ENCODE results near the gene HOXC10. TPM values are rescaled to one million over a fixed set of nuclear protein-coding genes. Genes with fewer than 3 reads are reported as not detected.

The HOXC10 gene
- total and polyA plus RNA-seq, 8 donors = not detected

DNA sequence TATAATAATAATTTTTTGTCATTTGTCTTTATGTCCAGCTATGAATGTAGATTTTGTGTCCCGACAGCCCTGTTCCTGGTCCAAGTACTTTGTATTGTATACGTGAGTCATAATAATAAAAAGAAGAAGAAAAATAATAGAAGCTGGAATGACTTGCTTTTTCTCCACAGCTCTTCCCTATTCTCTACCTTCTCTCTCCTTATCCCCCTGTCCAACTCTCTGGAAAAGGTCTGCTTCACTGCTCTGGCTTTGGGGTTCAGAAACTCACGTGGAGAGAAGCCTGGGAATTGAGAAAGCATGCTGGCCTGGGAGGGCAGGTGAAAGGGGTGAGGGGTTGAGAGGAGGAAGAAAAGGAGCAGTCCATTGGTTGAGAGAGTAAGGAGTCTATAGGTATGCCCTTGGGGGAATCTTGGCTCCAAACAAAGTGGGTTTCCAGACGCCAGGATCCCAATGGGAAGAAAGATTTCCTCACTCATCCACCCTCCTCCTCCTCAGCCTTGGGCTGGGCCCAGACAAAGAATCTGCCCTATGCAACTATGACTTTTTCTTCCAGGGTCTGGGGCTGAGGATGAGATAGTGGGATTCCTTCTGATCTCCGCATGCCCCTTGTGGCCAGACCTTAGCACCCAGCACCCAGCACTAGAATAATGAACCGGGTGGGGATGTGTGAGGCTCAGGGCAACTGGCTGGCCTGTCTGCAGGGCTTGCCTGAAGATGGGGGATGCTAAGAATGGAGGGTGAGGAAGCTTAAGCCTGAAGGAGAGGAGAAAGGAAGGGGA lies 27.9 kb downstream of the HOXC10 start:
- intact Hi-C loops (cut with DNase I; ENCODE audit: low total_unique reads) = no loop called here
- H3K4me1 ChIP-seq = peaks cover 19 to 43% (median 37%) of the 10 kb centered on the region in 4 donors
- WGBS, 5 donors = 17 to 26% (median 20%) methylated on average over 6 of the region's 6 CpGs
- DNase-seq = no peak
- H3K27ac ChIP-seq = no peak overlapping the region
- H3K36me3 ChIP-seq = no peaks in the 10 kb centered on the region
- H3K9me3 ChIP-seq = peaks cover 0 to 5% (median 0%) of the 10 kb centered on the region in 4 donors
- H3K4me3 ChIP-seq = no peak overlapping the region
- H3K27me3 ChIP-seq = peaks cover 45 to 100% (median 98%) of the 10 kb centered on the region in 3 donors
- TF ChIP-seq POLR2AphosphoS5 (IDR thresholded peaks at IDR 0.05) (no peak), POLR2A (IDR thresholded peaks at IDR 0.05) (no peak), CTCF (IDR thresholded peaks at IDR 0.05) (no peak), EP300 (IDR thresholded peaks at IDR 0.05) (no peak)

DNA sequence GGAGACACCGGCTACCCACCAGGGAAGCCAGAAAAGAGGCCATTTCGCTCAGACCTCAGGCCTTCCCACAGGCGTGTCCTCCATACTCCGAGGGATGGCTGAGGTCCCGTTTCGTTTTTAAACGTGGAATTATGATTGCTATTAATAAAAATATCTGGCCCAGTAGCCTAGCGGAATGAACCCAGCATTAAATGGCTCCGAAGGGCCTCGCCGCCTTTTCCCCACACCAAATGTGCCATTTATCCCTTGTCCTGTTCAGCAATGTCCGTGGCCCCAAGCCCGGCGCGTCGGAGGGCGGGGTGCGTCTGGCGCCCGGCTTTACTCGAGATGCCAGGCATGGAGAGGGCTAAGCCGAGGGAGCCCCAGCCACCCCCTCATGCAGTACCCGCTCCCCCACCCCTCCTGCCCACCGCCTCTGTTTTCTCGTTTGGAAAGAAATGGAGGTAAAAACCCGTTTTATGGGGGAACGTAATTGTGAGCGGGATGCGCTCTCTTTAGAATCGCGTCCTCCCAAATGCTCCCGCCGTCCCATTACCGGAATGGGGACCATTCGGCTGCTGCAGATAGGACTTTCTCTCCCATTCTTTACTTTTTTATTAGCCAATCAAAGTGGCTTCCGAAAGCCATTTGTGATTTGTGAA lies 29.6 kb downstream of the HOXC10 start:
- no peak overlapping the region for H3K27ac ChIP-seq
- peak overlapping the region in 1 of 4 donors; percentile 13 for H3K4me3 ChIP-seq
- TF ChIP-seq POLR2A (IDR thresholded peaks at IDR 0.05) (no peak), POLR2AphosphoS5 (IDR thresholded peaks at IDR 0.05) (no peak), CTCF (IDR thresholded peaks at IDR 0.05) (no peak)
- H3K4me1 ChIP-seq = peaks cover 28 to 54% (median 47%) of the 10 kb centered on the region in 4 donors
- H3K27me3 ChIP-seq = peaks cover 43 to 100% (median 99%) of the 10 kb centered on the region in 3 donors
- intact Hi-C loops (cut with DNase I; ENCODE audit: low total_unique reads) = no loop called here
- no peak for DNase-seq
- peaks cover 0 to 5% (median 0%) of the 10 kb centered on the region in 4 donors for H3K9me3 ChIP-seq
- WGBS, 5 donors = 7 to 11% (median 8%) methylated on average over 30 to 36 of the region's 36 CpGs
- no peaks in the 10 kb centered on the region for H3K36me3 ChIP-seq

- H3K9me3 ChIP-seq = peaks cover 0 to 5% (median 0%) of the 10 kb centered on the region in 4 donors
- intact Hi-C loops (cut with DNase I; ENCODE audit: low total_unique reads) = no loop called here
- peaks cover 40 to 100% (median 99%) of the 10 kb centered on the region in 3 donors for H3K27me3 ChIP-seq
- TF ChIP-seq POLR2AphosphoS5 (IDR thresholded peaks at IDR 0.05) (no peak), POLR2A (IDR thresholded peaks at IDR 0.05) (no peak), EP300 (IDR thresholded peaks at IDR 0.05) (no peak), CTCF (IDR thresholded peaks at IDR 0.05) (no peak)
- H3K36me3 ChIP-seq = no peaks in the 10 kb centered on the region
- no peak overlapping the region for H3K27ac ChIP-seq
- H3K4me3 ChIP-seq = no peak overlapping the region
- H3K4me1 ChIP-seq = peaks cover 28 to 56% (median 48%) of the 10 kb centered on the region in 4 donors
- DNase-seq = no peak
- 11 to 16% (median 12%) methylated on average over 23 of the region's 23 CpGs for WGBS, 5 donors
Measured at GRCh38 chr12:54015018-54015931, 30.3 kb downstream of the HOXC10 start.

DNA sequence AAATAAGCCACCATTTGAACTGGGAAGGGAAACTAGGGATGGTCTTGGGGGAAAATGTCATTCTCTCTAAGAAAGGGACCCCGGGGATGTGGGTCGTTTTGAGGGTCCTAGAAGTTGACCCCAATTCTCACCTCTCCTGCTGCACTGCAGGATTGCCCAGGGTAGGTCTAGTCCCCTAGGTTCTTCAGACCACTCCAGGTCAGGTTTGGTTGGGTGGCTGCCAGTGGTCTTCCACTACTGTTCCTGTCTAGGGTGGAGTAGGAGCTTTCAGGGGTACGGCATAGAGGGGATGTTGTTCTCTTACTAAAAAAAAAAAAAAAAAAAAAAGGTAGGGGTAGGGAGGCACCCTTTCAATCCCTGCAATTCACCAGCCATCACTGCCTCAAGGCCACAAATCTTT lies 31.1 kb downstream of the HOXC10 start:
- no peaks in the 10 kb centered on the region for H3K36me3 ChIP-seq
- intact Hi-C loops (cut with DNase I; ENCODE audit: low total_unique reads) = no loop called here
- TF ChIP-seq EP300 (IDR thresholded peaks at IDR 0.05) (no peak), CTCF (IDR thresholded peaks at IDR 0.05) (no peak), POLR2AphosphoS5 (IDR thresholded peaks at IDR 0.05) (no peak), POLR2A (IDR thresholded peaks at IDR 0.05) (no peak)
- no peak for DNase-seq
- H3K27ac ChIP-seq = no peak overlapping the region
- peaks cover 0 to 5% (median 0%) of the 10 kb centered on the region in 4 donors for H3K9me3 ChIP-seq
- H3K4me3 ChIP-seq = no peak overlapping the region
- peaks cover 28 to 59% (median 47%) of the 10 kb centered on the region in 4 donors for H3K4me1 ChIP-seq
- peaks cover 40 to 100% (median 97%) of the 10 kb centered on the region in 3 donors for H3K27me3 ChIP-seq
- WGBS, 5 donors = 4 to 19% (median 9%) methylated on average over 3 of the region's 3 CpGs
